Loucy (cell line): Measurements from ENCODE around the gene TPO.

ENCODE experiments used
- CTCF ChIP-seq: fragments of 200-600 bp; sonication (generic); conservative IDR thresholded peaks from 2 replicates; pipeline ENCODE4 v1.5.1; 2014; ENCODE audit warnings: mild to moderate bottlenecking, antibody characterized with exemption, low read length
- EZH2phosphoT487 ChIP-seq: fragments of 200-600 bp; IDR thresholded peaks from 2 replicates; pipeline ENCODE4 v1.6.1; 2018; ENCODE audit warnings: antibody characterized with exemption, mild to moderate bottlenecking, moderate library complexity, borderline replicate concordance

GRCh38 chr2:1437537-1437936 is 24.3 kb downstream of the TPO start:
- TF ChIP-seq CTCF (no peak), EZH2phosphoT487 (no peak)
